HepG2 (cell line): ENCODE measurements around the gene C9orf78. TPM values are rescaled to one million over a fixed set of nuclear protein-coding genes. Genes with fewer than 3 reads are reported as not detected.

Experiments
- ATRX ChIP-seq: sonication (generic); formaldehyde crosslinking; IDR thresholded peaks from 2 replicates; pipeline ENCODE4 v1.4.0; 2020; ENCODE audit warnings: missing genetic modification reagents, borderline replicate concordance
- CEBPB ChIP-seq: IDR thresholded peaks from 2 replicates; pipeline ENCODE4 v1.6.1; 2011; ENCODE audit warnings: low read depth, low read length, improper control_type of control experiment, borderline replicate concordance
- EZH2 ChIP-seq: conservative IDR thresholded peaks from 2 replicates; pipeline ENCODE4 v1.6.1; 2012; ENCODE audit warnings: mild to moderate bottlenecking, low read depth, low read length, moderate library complexity
- FLYWCH1 ChIP-seq: sonication (generic); formaldehyde crosslinking; IDR thresholded peaks from 2 replicates; pipeline ENCODE4 v1.8.1; 2023; ENCODE audit warnings: mild to moderate bottlenecking, missing genetic modification reagents
- GZF1 ChIP-seq: sonication (generic); formaldehyde crosslinking; IDR thresholded peaks from 2 replicates; pipeline ENCODE4 v1.5.1; 2020; ENCODE audit warnings: mild to moderate bottlenecking, missing genetic modification reagents
- HNF4G ChIP-seq, 2 experiments: sonication (generic) in 1 of 2; formaldehyde crosslinking in 1 of 2; IDR thresholded peaks; 2 replicates each; pipeline versions ENCODE4 v1.4.0 to v1.6.1; 2011 to 2020; ENCODE audit warnings: borderline replicate concordance in 2 of 2, low read depth in 2 of 2, mild to moderate bottlenecking in 2 of 2, low read length in 1 of 2, missing genetic modification reagents in 1 of 2, moderate library complexity in 1 of 2
- HNRNPK ChIP-seq: fragments of 200-400 bp; formaldehyde crosslinking; IDR thresholded peaks from 2 replicates; pipeline ENCODE4 v1.6.1; 2018; ENCODE audit warnings: low read length, low read depth, moderate library complexity, mild to moderate bottlenecking; ENCODE audit not compliant: poor library complexity, severe bottlenecking
- KDM3A ChIP-seq: IDR thresholded peaks from 2 replicates; pipeline ENCODE4 v1.6.1; 2018; ENCODE audit warnings: low read depth, missing compliant biosample characterization
- NR1H2 ChIP-seq: sonication (generic); formaldehyde crosslinking; IDR thresholded peaks from 2 replicates; pipeline ENCODE4 v1.8.1; 2022; ENCODE audit warnings: low read depth, missing genetic modification reagents, borderline replicate concordance
- PHF21A ChIP-seq: sonication (generic); formaldehyde crosslinking; IDR thresholded peaks from 2 replicates; pipeline ENCODE4 v1.5.0; 2020; ENCODE audit warnings: mild to moderate bottlenecking, missing genetic modification reagents
- SOX6 ChIP-seq, 2 experiments: fragments of 450-650 bp in 1 of 2; sonication (generic) in 1 of 2; formaldehyde crosslinking in 1 of 2; IDR thresholded peaks; 2 replicates each; pipeline versions ENCODE4 v1.4.0 to v1.6.1; 2017 to 2020; ENCODE audit warnings: antibody characterized with exemption in 1 of 2, mild to moderate bottlenecking in 1 of 2, missing genetic modification reagents in 1 of 2
- SUZ12 ChIP-seq: fragments of 150-350 bp; IDR thresholded peaks from 2 replicates; pipeline ENCODE4 v1.6.1; 2014; ENCODE audit warnings: low read depth, low read length
- TCF7 ChIP-seq: sonication (generic); IDR thresholded peaks from 2 replicates; pipeline ENCODE4 v1.6.1; 2016; ENCODE audit warnings: antibody characterized with exemption, low read depth
- TOPORS ChIP-seq: sonication (generic); formaldehyde crosslinking; IDR thresholded peaks from 2 replicates; pipeline ENCODE4 v1.8.0; 2023; ENCODE audit warnings: mild to moderate bottlenecking, missing genetic modification reagents
- U2AF1 ChIP-seq: fragments of 200-400 bp; formaldehyde crosslinking; optimal IDR thresholded peaks from 2 replicates; pipeline ENCODE3; 2017; ENCODE audit warnings: mild to moderate bottlenecking, low read depth, low read length
- ZBTB21 ChIP-seq: sonication (generic); formaldehyde crosslinking; IDR thresholded peaks from 2 replicates; pipeline ENCODE4 v1.4.0; 2020; ENCODE audit warnings: missing genetic modification reagents
- ZBTB7B ChIP-seq: sonication (generic); formaldehyde crosslinking; IDR thresholded peaks from 2 replicates; pipeline ENCODE4 v1.4.0; 2020; ENCODE audit warnings: missing genetic modification reagents
- ZNF350 ChIP-seq: sonication (generic); formaldehyde crosslinking; IDR thresholded peaks from 2 replicates; pipeline ENCODE4 v1.4.0; 2020; ENCODE audit warnings: mild to moderate bottlenecking, low read depth, missing genetic modification reagents, borderline replicate concordance
- ZNF430 ChIP-seq: sonication (generic); formaldehyde crosslinking; IDR thresholded peaks from 2 replicates; pipeline ENCODE4 v1.9.0; 2021; ENCODE audit warnings: mild to moderate bottlenecking, missing genetic modification reagents
- ZNF451 ChIP-seq: sonication (generic); formaldehyde crosslinking; IDR thresholded peaks from 2 replicates; pipeline ENCODE4 v1.5.0; 2020; ENCODE audit warnings: mild to moderate bottlenecking, missing genetic modification reagents
- ZNF614 ChIP-seq: IDR thresholded peaks from 2 replicates; pipeline ENCODE4 v1.6.1; 2018; ENCODE audit warnings: missing biosample characterization, missing genetic modification reagents, inconsistent platforms, borderline replicate concordance
- ZNF703 ChIP-seq: sonication (generic); formaldehyde crosslinking; IDR thresholded peaks from 2 replicates; pipeline ENCODE4 v1.5.1; 2020; ENCODE audit warnings: missing genetic modification reagents, mild to moderate bottlenecking, moderate library complexity, borderline replicate concordance
- ZSCAN29 ChIP-seq: sonication (generic); formaldehyde crosslinking; conservative IDR thresholded peaks from 2 replicates; pipeline ENCODE4 v1.4.0; 2020; ENCODE audit warnings: mild to moderate bottlenecking, missing genetic modification reagents
- polyA plus RNA-seq, 8 experiments: library from polyadenylated mRNA; depleted of rRNA in 3 of 8; stranded (reverse) in 7 of 8; unstranded in 1 of 8; fragments of >200 nt; fragmentation: Illumina TruSeq in 4 of 8; extraction: Trizol in 4 of 8; gene quantifications; 2 replicates each; pipeline versions ENCODE4 v1.2.1 to v1.2.3, GENCODE V29; 2011 to 2016; ENCODE audit warnings: low read depth in 4 of 8, missing spikeins in 1 of 8, mixed read lengths in 1 of 8; ENCODE audit not compliant: insufficient read depth in 1 of 8
- total RNA-seq, 5 experiments: library from RNA; depleted of rRNA; stranded (reverse); fragments of >200 nt; fragmentation: Illumina TruSeq; extraction: Trizol; gene quantifications; 2 replicates each; pipeline ENCODE4 v1.2.3, GENCODE V29; 2016; ENCODE audit warnings: low read depth in 1 of 5
- TF ChIP-seq, protein P1 (sequence below): sonication (generic); formaldehyde crosslinking; IDR thresholded peaks from 2 replicates; pipeline ENCODE4 v1.9.0; 2021; ENCODE audit warnings: missing genetic modification reagents, borderline replicate concordance
- TF ChIP-seq, protein P2 (sequence below): sonication (generic); formaldehyde crosslinking; IDR thresholded peaks from 2 replicates; pipeline ENCODE4 v1.5.1; 2020; ENCODE audit warnings: mild to moderate bottlenecking, moderate library complexity, missing genetic modification reagents

The C9orf78 gene
- total and polyA plus RNA-seq, 2 of the 13 experiments (the other 11 are each of a cell fraction or from before 2014, with no cell fraction given) = 18.4 to 35.5 TPM

DNA sequence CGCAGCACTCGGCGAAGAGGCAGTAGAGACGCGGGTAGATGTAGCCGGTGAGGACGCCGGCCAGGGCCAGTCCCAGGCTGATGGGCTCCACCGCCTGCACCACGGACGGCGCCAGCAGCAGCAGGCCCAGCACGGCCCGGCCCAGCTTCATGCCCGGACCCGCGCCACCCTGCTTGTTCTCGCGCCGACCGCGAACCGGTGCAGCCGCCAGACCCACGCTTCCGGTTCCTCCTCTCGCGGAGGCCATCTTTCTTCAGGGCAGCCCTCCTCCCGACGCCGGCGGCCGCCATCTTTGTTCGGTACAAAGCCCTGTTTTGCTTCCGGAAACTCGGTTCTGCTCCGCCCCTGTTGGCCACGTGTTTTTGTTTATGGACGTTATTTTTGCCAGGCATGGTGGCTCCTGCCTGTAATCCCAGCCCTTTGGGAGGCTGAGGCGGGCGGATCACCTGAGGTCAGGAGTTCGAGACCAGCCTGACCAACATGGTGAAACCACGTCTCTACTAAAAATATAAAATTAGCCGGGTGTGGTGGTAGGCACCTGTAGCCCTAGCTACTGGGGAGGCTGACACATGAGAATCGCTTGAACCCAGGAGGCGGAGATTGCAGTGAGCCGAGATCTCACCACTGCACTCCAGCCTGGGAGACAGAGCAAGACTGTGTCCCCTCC is 11.0 kb downstream of the C9orf78 start, which contains the start of gene TOR1A (continued):
- TF ChIP-seq ZSCAN29 (CRISPR knock-in tag) = peak; percentile 67; the same call in 1 of the 2 replicates
- peak; percentile 71; the same call in 1 of the 2 replicates for TF ChIP-seq PHF21A (CRISPR knock-in tag)
- TF ChIP-seq KDM3A = peak; percentile 94; the same call in 1 of the 2 replicates
- TF ChIP-seq CEBPB = no peak
- TF ChIP-seq HNRNPK = no peak
- TF ChIP-seq FLYWCH1 = no peak
- no peak for TF ChIP-seq GZF1
- TF ChIP-seq ZNF350 (CRISPR knock-in tag) = peak; percentile 74; the same call in 1 of the 2 replicates
- TF ChIP-seq TOPORS = 0 out of 2 replicates have a peak, but pooled peaks have one; percentile 69
- no peak for TF ChIP-seq SUZ12
- no peak for TF ChIP-seq HNF4G (IDR thresholded peaks at IDR 0.05; ENCODE audit: borderline replicate concordance, low read depth, low read length)
- TF ChIP-seq HNF4G (CRISPR knock-in tag; IDR thresholded peaks at IDR 0.05; ENCODE audit: borderline replicate concordance, low read depth) = no peak
- TF ChIP-seq SOX6 (IDR thresholded peaks at IDR 0.05) = no peak
- peak; percentile 66 for TF ChIP-seq SOX6 (CRISPR knock-in tag; IDR thresholded peaks at IDR 0.05)
- TF ChIP-seq ZNF703 (CRISPR knock-in tag) = no peak
- TF ChIP-seq ZBTB21 (CRISPR knock-in tag) = peak; percentile 34; the same call in 1 of the 2 replicates
- no peak for TF ChIP-seq EZH2
- TF ChIP-seq, protein P1, sequence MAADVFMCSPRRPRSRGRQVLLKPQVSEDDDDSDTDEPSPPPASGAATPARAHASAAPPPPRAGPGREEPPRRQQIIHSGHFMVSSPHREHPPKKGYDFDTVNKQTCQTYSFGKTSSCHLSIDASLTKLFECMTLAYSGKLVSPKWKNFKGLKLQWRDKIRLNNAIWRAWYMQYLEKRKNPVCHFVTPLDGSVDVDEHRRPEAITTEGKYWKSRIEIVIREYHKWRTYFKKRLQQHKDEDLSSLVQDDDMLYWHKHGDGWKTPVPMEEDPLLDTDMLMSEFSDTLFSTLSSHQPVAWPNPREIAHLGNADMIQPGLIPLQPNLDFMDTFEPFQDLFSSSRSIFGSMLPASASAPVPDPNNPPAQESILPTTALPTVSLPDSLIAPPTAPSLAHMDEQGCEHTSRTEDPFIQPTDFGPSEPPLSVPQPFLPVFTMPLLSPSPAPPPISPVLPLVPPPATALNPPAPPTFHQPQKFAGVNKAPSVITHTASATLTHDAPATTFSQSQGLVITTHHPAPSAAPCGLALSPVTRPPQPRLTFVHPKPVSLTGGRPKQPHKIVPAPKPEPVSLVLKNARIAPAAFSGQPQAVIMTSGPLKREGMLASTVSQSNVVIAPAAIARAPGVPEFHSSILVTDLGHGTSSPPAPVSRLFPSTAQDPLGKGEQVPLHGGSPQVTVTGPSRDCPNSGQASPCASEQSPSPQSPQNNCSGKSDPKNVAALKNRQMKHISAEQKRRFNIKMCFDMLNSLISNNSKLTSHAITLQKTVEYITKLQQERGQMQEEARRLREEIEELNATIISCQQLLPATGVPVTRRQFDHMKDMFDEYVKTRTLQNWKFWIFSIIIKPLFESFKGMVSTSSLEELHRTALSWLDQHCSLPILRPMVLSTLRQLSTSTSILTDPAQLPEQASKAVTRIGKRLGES (CRISPR knock-in tag) = no peak
- TF ChIP-seq ZNF451 (CRISPR knock-in tag) = 0 out of 2 replicates have a peak, but pooled peaks have one; percentile 71
- no peak for TF ChIP-seq U2AF1
- TF ChIP-seq NR1H2 (CRISPR knock-in tag) = no peak
- TF ChIP-seq ZNF614 (CRISPR knock-in tag) = peak; percentile 93; the same call in 1 of the 2 replicates
- no peak for TF ChIP-seq ATRX
- peak; percentile 77; the same call in 1 of the 2 replicates for TF ChIP-seq ZBTB7B (CRISPR knock-in tag)
- peak; percentile 81; the same call in 1 of the 2 replicates for TF ChIP-seq ZNF430
- TF ChIP-seq, protein P2, sequence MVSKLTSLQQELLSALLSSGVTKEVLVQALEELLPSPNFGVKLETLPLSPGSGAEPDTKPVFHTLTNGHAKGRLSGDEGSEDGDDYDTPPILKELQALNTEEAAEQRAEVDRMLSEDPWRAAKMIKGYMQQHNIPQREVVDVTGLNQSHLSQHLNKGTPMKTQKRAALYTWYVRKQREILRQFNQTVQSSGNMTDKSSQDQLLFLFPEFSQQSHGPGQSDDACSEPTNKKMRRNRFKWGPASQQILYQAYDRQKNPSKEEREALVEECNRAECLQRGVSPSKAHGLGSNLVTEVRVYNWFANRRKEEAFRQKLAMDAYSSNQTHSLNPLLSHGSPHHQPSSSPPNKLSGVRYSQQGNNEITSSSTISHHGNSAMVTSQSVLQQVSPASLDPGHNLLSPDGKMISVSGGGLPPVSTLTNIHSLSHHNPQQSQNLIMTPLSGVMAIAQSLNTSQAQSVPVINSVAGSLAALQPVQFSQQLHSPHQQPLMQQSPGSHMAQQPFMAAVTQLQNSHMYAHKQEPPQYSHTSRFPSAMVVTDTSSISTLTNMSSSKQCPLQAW = peak; percentile 88
- 0 out of 2 replicates have a peak, but pooled peaks have one; percentile 4 for TF ChIP-seq TCF7
